Gastrocnemius medialis (tissue), 4 donors: ENCODE data around the gene EYA3. TPM values are rescaled to one million over a fixed set of nuclear protein-coding genes. Genes with fewer than 3 reads are reported as not detected.

Experiments used
- ATAC-seq, 2 donors: fragments of 150-250 bp; one replicate each; pipeline ENCODE4 v1.9.1; 2016
- DNase-seq, 2 donors: peaks; one replicate each; pipeline ENCODE4 v3.0.0-alpha.2; 2019
- H3K27ac ChIP-seq, 4 donors: fragments of 200-600 bp; sonication (generic); 1 replicate in 1 of 4; 2 replicates in 3 of 4; pipeline ENCODE4 v1.5.1; 2016 to 2018; ENCODE audit warnings: mild to moderate bottlenecking in 2 of 4, moderate library complexity in 1 of 4
- H3K27me3 ChIP-seq, 3 donors: fragments of 200-600 bp; sonication (generic) in 2 of 3; 1 replicate in 1 of 3; 2 replicates in 2 of 3; pipeline versions ENCODE4 v1.5.1 to v1.6.0; 2016 to 2019; ENCODE audit warnings: mild to moderate bottlenecking in 1 of 3, moderate library complexity in 1 of 3
- H3K36me3 ChIP-seq, 2 donors: fragments of 200-600 bp; sonication (generic) in 1 of 2; one replicate each; pipeline ENCODE4 v1.5.1; 2017 to 2018
- H3K4me1 ChIP-seq, 2 donors: fragments of 200-600 bp; sonication (generic) in 1 of 2; one replicate each; pipeline ENCODE4 v1.5.1; 2016 to 2017; ENCODE audit warnings: mild to moderate bottlenecking in 2 of 2
- H3K4me3 ChIP-seq, 4 donors: fragments of 200-600 bp; sonication (generic) in 3 of 4; 1 replicate in 1 of 4; 2 replicates in 3 of 4; pipeline ENCODE4 v1.5.1; 2016 to 2019; ENCODE audit warnings: mild to moderate bottlenecking in 2 of 4
- H3K9me3 ChIP-seq, 3 donors: fragments of 200-600 bp; sonication (generic) in 2 of 3; 1 replicate in 1 of 3; 2 replicates in 2 of 3; pipeline ENCODE4 v1.5.1; 2016 to 2019
- CTCF ChIP-seq, 5 experiments: fragments of 450-650 bp in 3 of 5; fragments of 200-600 bp in 2 of 5; sonication (generic) in 2 of 5; IDR thresholded peaks in 4 of 5; conservative IDR thresholded peaks in 1 of 5; 1 replicate in 4 of 5; 2 replicates in 1 of 5; pipeline ENCODE4 v1.5.1; 2016 to 2019; ENCODE audit warnings: antibody characterized with exemption in 5 of 5, mild to moderate bottlenecking in 3 of 5, moderate library complexity in 3 of 5
- POLR2A ChIP-seq, 2 donors: fragments of 450-650 bp; IDR thresholded peaks; one replicate each; pipeline ENCODE4 v1.6.1; 2017; ENCODE audit warnings: antibody characterized with exemption in 2 of 2, mild to moderate bottlenecking in 2 of 2, moderate library complexity in 2 of 2
- in situ Hi-C, 4 donors: fragments of 200-750 bp; cut with MboI; loops; one replicate each; pipeline versions ENCODE4 v1.15.0 to v1.8.0; 2017; ENCODE audit warnings: low sequenced_read_pairs in 4 of 4
- intact Hi-C: fragments of 100-400 bp; cut with DNase I; formaldehyde crosslinking; loops from one replicate; pipeline ENCODE4 v1.15.1; 2023; ENCODE audit warnings: low total_unique reads
- total RNA-seq, 4 donors: library from RNA; depleted of rRNA; stranded (reverse); fragments of >200 nt; gene quantifications; one replicate each; pipeline versions ENCODE4 v1.1.0 to v1.2.3, GENCODE V29; 2016

The EYA3 gene
- total RNA-seq, 4 donors from 2014 or later = 9.2 to 19.5 (median 15.4) TPM

- no peak overlapping the region for H3K27ac ChIP-seq
- no peaks in the 10 kb centered on the region for H3K27me3 ChIP-seq
- TF ChIP-seq CTCF (IDR thresholded peaks at IDR 0.05 in 4 of 5, conservative IDR thresholded peaks at IDR 0.05 in 1 of 5) = no peak
- TF ChIP-seq POLR2A (IDR thresholded peaks at IDR 0.05) = no peak
- no peaks in the 10 kb centered on the region for H3K36me3 ChIP-seq
- no peaks in the 10 kb centered on the region for H3K9me3 ChIP-seq
- H3K4me3 ChIP-seq = no peak overlapping the region
- intact Hi-C loops (no loop called here), in situ Hi-C loops (no loop called here)
- no peaks in the 10 kb centered on the region for H3K4me1 ChIP-seq
- ATAC-seq (peak; percentile 39 to 64), DNase-seq (no peak)
Observed at GRCh38 chr1:28129150-28129549, 40.7 kb upstream of the EYA3 start.

GRCh38 chr1:28127617-28128257 is 39.3 kb upstream of the EYA3 start:
- Histone ChIP-seq H3K9me3 (no peaks in the 10 kb centered on the region), H3K27me3 (no peaks in the 10 kb centered on the region), H3K4me1 (peaks cover 9 to 10% of the 10 kb centered on the region in 2 donors), H3K4me3 (no peak overlapping the region), H3K27ac (peak overlapping the region in 1 of 4 donors; percentile 37), H3K36me3 (no peaks in the 10 kb centered on the region)
- TF ChIP-seq POLR2A (IDR thresholded peaks at IDR 0.05) = no peak
- no peak for TF ChIP-seq CTCF (IDR thresholded peaks at IDR 0.05 in 4 of 5, conservative IDR thresholded peaks at IDR 0.05 in 1 of 5)
- no peak for ATAC-seq
- in situ Hi-C loops = no loop called here
- intact Hi-C loops = no loop called here
- DNase-seq = no peak

GRCh38 chr1:28126783-28127490 is 38.5 kb upstream of the EYA3 start:
- H3K4me3 ChIP-seq = no peak overlapping the region
- H3K36me3 ChIP-seq = no peaks in the 10 kb centered on the region
- intact Hi-C loops (no loop called here), in situ Hi-C loops (no loop called here)
- peaks cover 10 to 11% of the 10 kb centered on the region in 2 donors for H3K4me1 ChIP-seq
- ATAC-seq = no peak
- no peaks in the 10 kb centered on the region for H3K27me3 ChIP-seq
- DNase-seq = no peak
- H3K9me3 ChIP-seq = no peaks in the 10 kb centered on the region
- no peak for TF ChIP-seq CTCF (IDR thresholded peaks at IDR 0.05 in 4 of 5, conservative IDR thresholded peaks at IDR 0.05 in 1 of 5)
- no peak for TF ChIP-seq POLR2A (IDR thresholded peaks at IDR 0.05)
- H3K27ac ChIP-seq = peak overlapping the region in 1 of 4 donors; percentile 37

GRCh38 chr1:28126212-28126611 is 37.8 kb upstream of the EYA3 start:
- Histone ChIP-seq H3K27ac (no peak overlapping the region), H3K4me1 (peaks cover 10 to 11% of the 10 kb centered on the region in 2 donors), H3K36me3 (no peaks in the 10 kb centered on the region), H3K4me3 (no peak overlapping the region), H3K9me3 (no peaks in the 10 kb centered on the region), H3K27me3 (no peaks in the 10 kb centered on the region)
- DNase-seq (no peak), ATAC-seq (no peak)
- intact Hi-C loops = no loop called here
- TF ChIP-seq POLR2A (IDR thresholded peaks at IDR 0.05) = no peak
- no peak for TF ChIP-seq CTCF (IDR thresholded peaks at IDR 0.05 in 4 of 5, conservative IDR thresholded peaks at IDR 0.05 in 1 of 5)
- in situ Hi-C loops = no loop called here
